ENCODE measurements around the gene LSMEM2.

LSMEM2 gene

GRCh38 chr3:50296721-50297383, 18.0 kb downstream of the LSMEM2 start:
- no peaks in the 10 kb centered on the region for H3K36me3 ChIP-seq
- H3K27ac ChIP-seq = peak overlapping the region; percentile 97
- no peaks in the 10 kb centered on the region for H3K9me3 ChIP-seq
- H3K4me3 ChIP-seq (ENCODE audit: low read depth in 1 of 2, low read length in 1 of 2) = no peak overlapping the region
- no peak for TF ChIP-seq CTCF (IDR thresholded peaks at IDR 0.05)
- no peaks in the 10 kb centered on the region for H3K27me3 ChIP-seq
- peaks cover 45 to 52% of the 10 kb centered on the region in 2 experiments for H3K4me1 ChIP-seq (ENCODE audit: control insufficient read depth in 1 of 2, insufficient read depth in 1 of 2, low read depth in 1 of 2, low read length in 1 of 2)

- no peak overlapping the region for H3K4me3 ChIP-seq (ENCODE audit: low read depth in 1 of 2, low read length in 1 of 2)
- peaks cover 42 to 47% of the 10 kb centered on the region in 2 experiments for H3K4me1 ChIP-seq (ENCODE audit: control insufficient read depth in 1 of 2, insufficient read depth in 1 of 2, low read depth in 1 of 2, low read length in 1 of 2)
- H3K27ac ChIP-seq = peak overlapping the region; percentile 97
- no peaks in the 10 kb centered on the region for H3K27me3 ChIP-seq
- no peaks in the 10 kb centered on the region for H3K9me3 ChIP-seq
- no peak for TF ChIP-seq CTCF (IDR thresholded peaks at IDR 0.05)
- H3K36me3 ChIP-seq = no peaks in the 10 kb centered on the region
These were observed 18.5 kb downstream of the LSMEM2 start for GRCh38 chr3:50297384-50297775.

- H3K9me3 ChIP-seq = no peaks in the 10 kb centered on the region
- peak overlapping the region; percentile 72 to 80 for H3K4me3 ChIP-seq (ENCODE audit: low read depth in 1 of 2, low read length in 1 of 2)
- H3K27me3 ChIP-seq = no peaks in the 10 kb centered on the region
- no peak for TF ChIP-seq CTCF (IDR thresholded peaks at IDR 0.05)
- H3K36me3 ChIP-seq = no peaks in the 10 kb centered on the region
- peak overlapping the region; percentile 97 for H3K27ac ChIP-seq
- peaks cover 37 to 40% of the 10 kb centered on the region in 2 experiments for H3K4me1 ChIP-seq (ENCODE audit: control insufficient read depth in 1 of 2, insufficient read depth in 1 of 2, low read depth in 1 of 2, low read length in 1 of 2)
These were observed 19.2 kb downstream of the LSMEM2 start for GRCh38 chr3:50297896-50298725.

GRCh38 chr3:50298836-50299637, 20.1 kb downstream of the LSMEM2 start, which contains the start of the genes HYAL3 and NAA80:
TSS of gene HYAL3 (minus strand) at chr3:50299405. CDS start at chr3:50295602, 3,803 bp downstream.
TSS of gene NAA80 (minus strand) at chr3:50299405. CDS start at chr3:50297463, 1,942 bp downstream.
- H3K27ac ChIP-seq = peak within 1 kb of the TSS; percentile 97

More at GRCh38 chr3:50298836-50299637, 20.1 kb downstream of the LSMEM2 start, which contains the start of the genes HYAL3 and NAA80:
- peaks cover 37 to 40% of the 10 kb centered on the region in 2 experiments for H3K4me1 ChIP-seq (ENCODE audit: control insufficient read depth in 1 of 2, insufficient read depth in 1 of 2, low read depth in 1 of 2, low read length in 1 of 2)
- no peaks in the 10 kb centered on the region for H3K36me3 ChIP-seq
- H3K27me3 ChIP-seq = no peaks in the 10 kb centered on the region
- H3K4me3 ChIP-seq (ENCODE audit: low read depth in 1 of 2, low read length in 1 of 2) = peak within 1 kb of the TSS; percentile 72 to 80
- H3K9me3 ChIP-seq = no peaks in the 10 kb centered on the region
- TF ChIP-seq CTCF (IDR thresholded peaks at IDR 0.05) = peak; percentile 92

Data from neutrophil (primary cell).